Activated CD8-positive, alpha-beta memory T cell treated with anti-CD3 and anti-CD28 coated beads, Interleukin-2, amount 50 U/mL, for 4 hours (primary cell): Measurements from ENCODE around the gene EEFSEC.

Experiments
- DNase-seq: peaks from one replicate; pipeline ENCODE4 v3.0.0-alpha.2; 2020

Gene EEFSEC

GRCh38 chr3:128296469-128297251, 143.4 kb downstream of the EEFSEC start:
- no peak for DNase-seq

GRCh38 chr3:128297401-128298138, 144.3 kb downstream of the EEFSEC start:
- no peak for DNase-seq

GRCh38 chr3:128301186-128302023, 148.1 kb downstream of the EEFSEC start:
- DNase-seq = no peak

GRCh38 chr3:128306481-128306880, 153.2 kb downstream of the EEFSEC start:
- no peak for DNase-seq

- no peak for DNase-seq
Observed at GRCh38 chr3:128307029-128307633, 153.8 kb downstream of the EEFSEC start.

GRCh38 chr3:128307781-128308469, 154.6 kb downstream of the EEFSEC start:
- no peak for DNase-seq

- DNase-seq = no peak
Observed at GRCh38 chr3:128309026-128309425, 155.7 kb downstream of the EEFSEC start.

GRCh38 chr3:128310286-128311058, 157.2 kb downstream of the EEFSEC start:
- no peak for DNase-seq

GRCh38 chr3:128311441-128311844, 158.2 kb downstream of the EEFSEC start:
- DNase-seq = no peak

GRCh38 chr3:128312271-128312670, 159.0 kb downstream of the EEFSEC start:
- DNase-seq = no peak

GRCh38 chr3:128313071-128313725, 159.9 kb downstream of the EEFSEC start:
- DNase-seq = no peak

- DNase-seq = no peak
Observed at GRCh38 chr3:128313935-128314334, 160.7 kb downstream of the EEFSEC start.

GRCh38 chr3:128315313-128315712, 162.0 kb downstream of the EEFSEC start:
- DNase-seq = no peak

GRCh38 chr3:128316481-128316891, 163.2 kb downstream of the EEFSEC start:
- peak; percentile 61 for DNase-seq

- DNase-seq = no peak
Observed at GRCh38 chr3:128317101-128317697, 163.9 kb downstream of the EEFSEC start.

- DNase-seq = no peak
Observed at GRCh38 chr3:128317698-128318231, 164.5 kb downstream of the EEFSEC start.

- no peak for DNase-seq
Observed at GRCh38 chr3:128318275-128318941, 165.1 kb downstream of the EEFSEC start.

GRCh38 chr3:128319107-128319506, 165.8 kb downstream of the EEFSEC start:
- no peak for DNase-seq

- no peak for DNase-seq
Observed at GRCh38 chr3:128319741-128320141, 166.5 kb downstream of the EEFSEC start.
